Cerebellar nuclear complex (tissue), 1 donor: ENCODE data around the gene PTPRZ1.

ENCODE experiments used
- DNase-seq, 2 experiments: peaks; one replicate each; lab custom pipeline; 2025; lab: John Stamatoyannopoulos, UW

The PTPRZ1 gene

DNA sequence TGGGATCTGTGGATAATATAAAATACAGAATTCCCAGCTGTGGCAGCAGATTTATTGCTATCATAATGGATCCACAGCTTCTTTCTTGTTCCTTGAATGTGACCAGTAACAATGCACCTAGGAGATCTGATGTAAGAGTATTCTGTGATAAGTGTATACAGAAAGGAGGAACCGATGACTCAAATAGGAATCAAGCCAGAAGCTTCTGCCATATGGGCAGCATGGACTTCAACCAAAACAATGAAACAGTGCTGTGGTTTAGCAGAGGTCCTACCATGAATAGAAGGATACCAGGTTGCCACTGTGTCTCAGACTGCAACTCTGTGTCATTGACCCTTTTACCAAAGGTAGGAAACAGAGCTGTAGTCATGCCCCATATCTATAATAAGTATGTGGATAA lies 81.8 kb downstream of the PTPRZ1 start:
- DNase-seq: no peak

DNA sequence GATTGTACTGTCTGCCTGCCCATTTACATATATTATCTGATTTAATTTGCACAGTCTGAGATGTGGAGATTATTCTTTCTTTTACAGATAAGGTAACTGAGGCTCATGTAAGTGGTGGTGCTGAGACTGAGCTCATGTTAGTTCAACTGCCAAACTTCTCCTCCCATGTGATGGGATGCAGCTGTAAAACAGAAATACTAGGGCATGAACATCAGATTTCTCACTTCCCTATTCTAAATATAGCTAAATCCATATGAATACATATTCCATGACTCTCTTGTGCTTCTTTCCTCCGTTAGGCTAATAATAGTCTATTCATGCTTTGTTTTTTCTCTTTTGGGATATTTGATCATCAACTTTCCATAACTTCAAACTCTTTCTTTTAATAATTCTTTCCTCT lies 84.7 kb downstream of the PTPRZ1 start:
- DNase-seq: no peak

DNA sequence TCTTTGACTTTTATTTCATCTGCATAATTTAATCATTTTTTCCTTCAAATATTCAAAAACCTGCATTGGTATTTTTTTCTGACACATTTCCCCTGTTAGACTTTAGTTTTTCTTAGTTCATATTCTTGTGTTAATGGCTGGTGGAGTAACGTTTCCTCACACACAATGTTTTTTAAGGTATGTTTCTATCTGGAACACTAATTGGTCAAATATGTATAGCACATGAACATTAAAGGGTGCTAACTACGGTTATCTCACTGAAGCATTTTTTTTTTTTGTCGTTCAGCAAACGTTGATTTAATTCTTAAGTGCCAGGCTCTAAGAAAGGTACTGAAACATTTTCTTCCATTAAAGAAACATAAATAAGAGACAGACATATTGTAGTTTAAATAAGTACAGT lies 87.7 kb downstream of the PTPRZ1 start:
- DNase-seq: no peak

DNA sequence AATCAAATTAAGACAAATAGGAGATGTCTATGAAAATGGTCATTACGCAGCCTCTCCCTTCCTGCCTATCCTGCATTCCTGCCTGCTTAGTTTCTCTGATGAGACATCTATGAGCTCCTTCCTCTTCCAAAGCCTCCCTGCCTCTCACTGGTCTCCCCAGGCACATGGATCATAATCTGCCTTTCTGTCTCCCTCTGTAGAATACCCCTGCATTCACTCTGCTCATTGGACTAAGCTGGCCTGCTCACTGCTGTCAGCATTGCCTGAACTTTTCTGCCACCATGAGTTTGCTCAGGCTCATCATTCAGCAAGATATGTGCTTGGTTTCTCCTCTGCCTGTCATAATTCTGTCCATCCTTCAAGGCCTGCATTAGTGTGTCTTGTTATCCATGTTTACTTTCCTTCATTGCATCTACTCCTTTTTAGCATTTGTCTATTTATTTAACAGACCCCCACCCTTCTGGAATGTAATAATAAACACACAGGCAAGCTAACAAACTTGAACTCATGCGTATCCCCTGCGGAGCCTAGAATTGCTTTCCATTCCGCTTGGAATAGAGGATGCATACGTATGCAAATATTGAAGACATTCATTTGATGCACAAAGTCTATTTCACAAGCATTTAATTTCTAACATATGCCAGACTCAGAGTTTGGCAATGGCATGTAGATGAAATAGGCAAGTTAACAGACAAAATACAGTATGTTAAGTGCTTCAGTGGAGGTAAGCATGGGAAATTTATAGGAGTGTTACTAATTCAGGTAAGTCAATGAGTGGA lies 88.3 kb downstream of the PTPRZ1 start:
- DNase-seq: no peak

DNA sequence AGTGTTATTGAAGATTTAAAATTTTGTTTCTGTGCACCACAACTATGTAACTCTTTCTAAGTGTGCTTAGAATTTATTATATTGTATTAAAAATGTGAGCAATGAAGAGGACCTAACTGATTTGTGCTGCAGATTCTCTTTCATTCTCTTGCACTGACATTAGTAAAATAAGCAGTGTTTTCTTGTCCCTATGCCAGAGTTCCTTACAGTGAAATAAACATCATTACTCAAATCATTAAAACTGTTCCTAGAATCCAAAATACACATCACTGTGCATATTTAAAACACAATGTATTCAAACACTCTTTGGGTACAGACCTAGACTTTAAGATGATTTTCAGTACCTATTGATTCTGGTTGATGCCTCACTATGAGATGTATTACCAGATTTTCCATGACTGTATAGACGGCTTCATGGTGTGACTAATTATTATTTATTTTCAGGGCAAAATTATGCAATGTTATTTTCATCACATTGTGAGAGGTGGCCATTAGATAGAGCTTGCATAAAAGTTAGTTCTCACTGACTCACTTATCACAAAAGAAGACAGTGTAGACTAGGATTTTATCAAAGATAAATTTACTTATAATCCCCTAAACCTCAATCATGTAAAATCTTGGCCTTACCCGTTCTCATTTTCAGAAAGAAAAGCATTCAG lies 93.4 kb downstream of the PTPRZ1 start:
- no peak for DNase-seq

DNA sequence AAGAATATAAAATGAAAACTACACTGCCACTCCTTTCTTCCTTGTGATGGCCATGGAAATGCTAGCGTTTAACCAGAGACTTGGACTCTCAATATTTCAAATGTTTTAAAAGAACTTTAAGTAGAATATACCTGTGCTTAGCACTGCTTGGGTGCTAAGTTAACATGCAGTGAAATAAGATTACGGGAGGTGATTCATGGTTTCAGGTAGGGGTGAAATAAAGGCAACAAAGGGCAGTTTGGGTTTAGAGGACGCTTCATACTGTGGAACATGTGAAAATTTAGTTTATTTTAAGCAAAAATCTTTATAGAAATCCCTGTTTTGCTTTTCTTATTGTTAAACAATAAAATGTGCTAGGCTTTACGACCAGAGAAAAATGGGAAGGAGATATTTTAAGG lies 94.0 kb downstream of the PTPRZ1 start:
- no peak for DNase-seq

DNA sequence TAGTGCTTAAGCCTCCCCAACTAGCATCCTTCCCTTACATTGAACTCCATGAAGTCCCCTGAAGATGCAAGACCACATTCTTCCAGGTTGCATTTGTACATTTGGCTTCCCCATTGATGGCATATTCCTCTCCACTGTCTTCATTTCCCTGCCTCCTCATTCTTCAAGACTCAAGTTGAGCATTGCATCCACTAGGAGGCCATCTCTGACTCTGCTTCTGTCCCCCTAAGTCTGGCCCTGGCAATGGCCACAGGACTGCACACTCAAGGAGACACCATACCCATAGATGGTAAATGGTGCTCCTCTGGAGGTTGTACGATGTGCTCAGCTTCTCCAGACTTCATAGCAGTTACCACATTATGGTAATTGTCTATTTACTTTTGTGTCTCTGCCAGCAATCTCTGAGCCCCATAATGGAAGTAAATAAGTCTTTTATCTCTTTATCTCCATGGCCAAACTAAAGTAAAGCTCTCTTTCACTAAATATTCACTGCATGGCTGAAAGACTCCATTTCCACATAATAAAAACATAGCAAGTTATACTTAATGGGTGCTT lies 112.6 kb downstream of the PTPRZ1 start:
- DNase-seq: no peak

DNA sequence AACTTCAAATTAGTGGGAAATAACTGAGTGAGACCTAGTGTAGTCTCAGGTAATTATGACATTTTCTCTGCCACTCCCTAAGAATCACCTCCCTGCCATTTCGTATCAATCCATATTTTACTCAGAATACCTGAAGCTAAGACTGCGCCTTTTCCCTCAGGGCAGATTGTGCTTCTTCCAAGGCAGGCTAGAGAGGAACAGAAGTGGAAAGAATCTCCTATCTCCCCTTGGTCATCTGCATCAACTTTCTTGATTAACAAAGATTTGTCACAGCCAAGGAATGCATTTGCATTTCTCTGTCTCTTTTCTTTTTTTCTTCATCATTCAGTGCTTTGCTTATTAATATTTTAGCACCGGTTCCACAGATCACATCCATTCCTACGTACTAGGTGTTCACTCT lies 119.1 kb downstream of the PTPRZ1 start:
- DNase-seq: no peak

DNA sequence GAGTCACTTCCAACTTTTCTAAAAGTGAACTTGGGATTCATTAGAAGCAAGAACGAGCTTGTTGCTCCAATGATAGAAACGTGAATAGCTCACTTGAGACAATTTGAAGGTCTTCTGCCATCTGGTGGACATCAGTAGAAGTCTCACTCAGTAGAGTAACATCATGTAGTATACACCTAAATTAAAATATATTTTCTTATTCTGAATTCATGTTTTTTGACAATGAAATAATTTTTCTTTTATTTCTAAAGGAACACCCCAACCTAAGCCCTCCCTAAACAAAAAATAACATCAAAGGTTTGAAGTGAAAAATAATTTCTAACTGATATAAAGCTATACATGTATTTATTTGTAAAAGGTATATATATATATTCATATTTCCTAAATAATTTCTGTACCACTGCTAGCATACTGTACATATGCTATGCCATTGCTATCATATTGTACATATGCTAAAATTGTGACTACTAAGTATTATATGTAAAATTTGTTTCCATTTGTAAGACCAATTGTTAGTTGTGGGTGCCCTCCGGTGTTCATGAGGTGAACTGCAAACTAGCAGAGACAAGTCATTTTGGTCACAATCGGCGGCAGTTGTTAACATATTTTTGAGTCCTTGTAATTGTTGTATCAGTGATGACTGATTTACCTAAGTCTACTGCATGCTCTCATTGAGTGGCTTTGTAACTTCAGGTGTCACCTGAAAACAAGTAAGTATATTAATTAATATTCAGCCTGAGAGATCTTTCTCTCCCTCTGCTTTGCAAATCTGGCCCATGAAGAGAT lies 121.9 kb downstream of the PTPRZ1 start:
- no peak for DNase-seq

DNA sequence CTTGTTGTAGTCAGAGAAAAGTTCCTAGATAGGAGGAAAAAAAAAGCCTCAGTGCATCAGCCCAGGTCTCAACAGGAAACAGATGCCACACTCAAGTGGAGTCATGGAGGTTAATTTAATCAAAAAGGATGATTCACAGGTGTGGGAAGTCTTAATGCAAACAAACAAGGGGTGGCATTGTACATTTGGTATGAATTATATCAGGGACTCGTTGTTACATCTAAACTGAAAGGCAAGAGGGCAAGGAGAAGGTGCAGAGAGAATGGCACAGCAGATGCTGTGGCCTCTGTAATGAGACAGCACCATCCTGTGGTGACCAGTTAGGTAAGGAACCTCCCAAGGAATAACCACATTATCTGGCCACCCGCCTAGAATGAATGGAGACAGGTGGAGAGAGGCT lies 133.7 kb downstream of the PTPRZ1 start:
- DNase-seq: no peak

DNA sequence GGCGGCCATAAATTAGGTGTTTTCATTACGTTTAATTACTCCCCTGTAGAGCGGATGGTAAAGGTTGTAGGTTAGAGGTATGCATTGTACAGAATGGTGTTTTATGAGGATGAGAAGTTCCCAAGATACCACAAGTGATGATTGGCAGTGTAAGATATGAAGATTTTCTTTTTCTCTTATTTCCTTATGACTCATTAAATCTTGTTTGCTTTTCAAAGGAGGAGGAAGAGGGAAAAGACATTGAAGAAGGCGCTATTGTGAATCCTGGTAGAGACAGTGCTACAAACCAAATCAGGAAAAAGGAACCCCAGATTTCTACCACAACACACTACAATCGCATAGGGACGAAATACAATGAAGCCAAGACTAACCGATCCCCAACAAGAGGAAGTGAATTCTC lies 137.2 kb downstream of the PTPRZ1 start:
- DNase-seq: no peak

DNA sequence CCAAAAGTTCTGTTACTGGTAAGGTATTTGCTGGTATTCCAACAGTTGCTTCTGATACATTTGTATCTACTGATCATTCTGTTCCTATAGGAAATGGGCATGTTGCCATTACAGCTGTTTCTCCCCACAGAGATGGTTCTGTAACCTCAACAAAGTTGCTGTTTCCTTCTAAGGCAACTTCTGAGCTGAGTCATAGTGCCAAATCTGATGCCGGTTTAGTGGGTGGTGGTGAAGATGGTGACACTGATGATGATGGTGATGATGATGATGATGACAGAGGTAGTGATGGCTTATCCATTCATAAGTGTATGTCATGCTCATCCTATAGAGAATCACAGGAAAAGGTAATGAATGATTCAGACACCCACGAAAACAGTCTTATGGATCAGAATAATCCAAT lies 140.1 kb downstream of the PTPRZ1 start:
- no peak for DNase-seq

DNA sequence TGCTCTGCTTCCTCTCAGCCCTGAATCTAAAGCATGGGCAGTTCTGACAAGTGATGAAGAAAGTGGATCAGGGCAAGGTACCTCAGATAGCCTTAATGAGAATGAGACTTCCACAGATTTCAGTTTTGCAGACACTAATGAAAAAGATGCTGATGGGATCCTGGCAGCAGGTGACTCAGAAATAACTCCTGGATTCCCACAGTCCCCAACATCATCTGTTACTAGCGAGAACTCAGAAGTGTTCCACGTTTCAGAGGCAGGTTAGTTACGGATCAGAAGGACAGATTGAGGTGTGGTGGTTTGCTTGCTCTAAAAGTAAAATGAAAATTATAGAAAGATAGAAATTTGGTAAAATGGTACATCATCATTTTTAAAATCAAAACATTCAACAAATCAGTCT lies 140.7 kb downstream of the PTPRZ1 start:
- DNase-seq: no peak

DNA sequence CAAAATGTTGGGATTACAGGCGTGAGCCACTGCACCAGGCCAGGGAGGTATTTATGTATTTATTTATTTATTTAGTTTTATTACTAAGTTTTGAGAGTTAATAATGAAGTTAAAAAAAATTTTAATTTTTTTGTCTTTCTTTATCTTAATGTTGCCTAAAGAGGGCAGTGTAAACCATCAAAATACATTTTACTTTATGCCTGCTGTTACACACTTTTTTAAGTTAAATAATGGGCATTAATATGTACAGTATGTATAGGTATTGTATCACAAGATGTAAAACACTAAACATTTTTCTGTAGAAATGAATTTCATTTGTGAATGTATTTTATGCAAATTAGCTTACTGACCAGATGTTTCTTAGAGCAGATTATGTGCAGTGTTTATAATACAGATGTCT lies 141.7 kb downstream of the PTPRZ1 start:
- no peak for DNase-seq

DNA sequence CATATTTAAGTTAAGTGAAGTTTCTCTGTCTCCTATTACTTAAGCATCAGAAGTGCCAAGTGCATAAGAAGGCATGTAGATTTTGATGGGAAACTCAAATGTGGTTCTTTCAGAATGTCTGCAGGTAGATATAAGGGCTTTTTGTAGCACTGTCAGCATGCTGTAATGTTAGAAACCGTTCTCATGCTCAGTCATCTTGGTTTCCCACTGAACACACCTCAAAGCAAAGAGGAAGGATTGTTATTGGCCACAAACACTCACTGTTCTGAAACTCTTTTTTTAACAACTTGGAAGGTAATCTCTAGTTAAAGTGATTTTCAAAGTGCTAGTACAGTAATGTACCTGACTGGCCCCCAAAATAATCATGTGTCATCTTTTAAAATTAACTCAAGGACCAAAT lies 145.1 kb downstream of the PTPRZ1 start:
- DNase-seq: no peak

DNA sequence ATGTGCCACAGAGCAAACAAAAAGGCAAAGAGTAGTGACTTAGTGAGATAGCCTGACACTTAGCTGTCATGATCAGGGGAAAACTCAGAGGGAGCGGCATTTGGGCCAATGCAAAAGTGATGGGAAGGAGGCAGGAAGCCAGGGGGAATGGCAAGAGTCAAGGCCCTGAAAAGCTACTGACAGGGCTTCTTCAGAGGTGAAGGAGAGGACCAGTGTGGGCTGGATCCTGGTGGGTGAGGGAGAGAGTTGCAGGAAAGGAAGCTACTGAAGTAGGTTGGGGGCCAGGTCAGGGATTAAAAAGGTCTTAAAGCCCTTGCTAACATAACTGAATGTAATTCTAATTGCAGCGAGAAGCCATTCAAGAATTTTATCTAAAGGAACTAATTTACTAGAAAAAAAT lies 154.1 kb downstream of the PTPRZ1 start:
- no peak for DNase-seq

DNA sequence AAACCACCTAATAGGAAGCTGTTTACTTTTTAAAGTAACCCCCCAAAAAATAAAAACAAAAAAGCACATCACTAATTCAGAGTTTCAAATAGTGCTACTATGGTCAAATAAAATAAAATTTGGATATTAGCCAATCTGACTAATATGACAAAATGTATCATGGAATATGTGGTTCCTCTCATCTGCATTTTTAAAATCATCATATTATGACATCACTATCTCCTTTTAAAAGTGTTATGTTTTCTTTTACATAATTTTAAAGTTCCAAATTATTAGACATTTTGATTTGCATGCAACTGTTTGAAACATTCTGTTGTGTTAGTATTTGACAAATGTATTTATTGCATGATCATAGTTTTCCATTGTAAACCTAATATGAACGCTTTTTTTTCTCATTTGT lies 160.7 kb downstream of the PTPRZ1 start:
- DNase-seq: no peak

DNA sequence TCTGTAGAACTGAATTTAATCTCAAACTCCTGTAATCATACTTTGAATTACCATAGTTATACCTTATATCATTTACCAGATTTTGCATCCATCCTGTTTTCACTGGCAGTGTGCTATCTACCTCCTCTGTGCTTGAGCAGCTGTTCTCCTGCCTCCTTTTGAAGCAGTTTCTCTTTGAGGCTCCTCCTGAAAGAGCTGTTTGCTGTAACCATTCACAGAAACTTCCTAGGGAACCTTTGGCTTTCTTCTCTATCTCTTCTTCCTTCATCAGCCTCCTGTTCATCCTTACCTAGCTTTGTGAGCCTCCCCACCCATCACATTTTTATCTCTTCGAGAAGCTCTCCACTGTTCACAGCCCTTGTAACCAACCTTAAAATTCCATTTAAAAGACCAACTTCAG lies 162.9 kb downstream of the PTPRZ1 start:
- no peak for DNase-seq

DNA sequence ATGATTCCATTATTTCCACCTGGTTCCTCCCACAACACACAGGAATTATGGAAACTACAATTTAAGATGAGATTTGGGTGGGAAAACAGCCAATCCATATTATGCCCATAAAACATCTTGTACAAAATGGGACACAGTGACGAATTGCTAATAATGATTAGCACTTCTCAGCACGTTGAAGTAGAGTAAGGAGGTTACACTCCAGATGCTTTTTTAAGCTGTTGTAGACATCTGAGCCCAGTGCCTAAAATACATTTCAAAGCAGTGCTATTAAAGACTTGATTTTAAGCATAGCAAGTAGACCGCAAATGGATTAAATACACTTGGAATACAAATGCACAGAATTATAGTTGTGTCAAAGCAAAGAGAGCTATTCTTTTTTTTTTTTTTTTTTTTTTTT lies 165.2 kb downstream of the PTPRZ1 start:
- DNase-seq: no peak

DNA sequence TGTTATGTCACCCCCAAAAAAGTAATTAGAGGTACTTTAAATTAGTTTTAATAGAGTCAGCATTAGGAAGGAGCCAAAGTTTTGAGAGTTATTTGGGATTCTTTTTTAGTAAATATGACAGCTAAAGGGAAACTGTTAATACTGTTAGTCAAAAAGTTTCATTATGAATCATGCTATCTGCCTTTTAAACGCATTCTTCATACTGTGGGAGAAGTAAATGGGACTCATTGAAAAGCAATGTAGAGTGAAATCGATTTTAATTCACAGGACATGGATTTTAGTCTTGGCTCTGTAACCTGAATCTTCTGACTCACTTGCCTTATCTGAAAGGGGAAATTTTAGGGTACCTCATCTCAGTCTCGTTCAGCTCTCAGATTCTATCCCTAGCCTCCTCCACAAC lies 165.9 kb downstream of the PTPRZ1 start:
- no peak for DNase-seq

DNA sequence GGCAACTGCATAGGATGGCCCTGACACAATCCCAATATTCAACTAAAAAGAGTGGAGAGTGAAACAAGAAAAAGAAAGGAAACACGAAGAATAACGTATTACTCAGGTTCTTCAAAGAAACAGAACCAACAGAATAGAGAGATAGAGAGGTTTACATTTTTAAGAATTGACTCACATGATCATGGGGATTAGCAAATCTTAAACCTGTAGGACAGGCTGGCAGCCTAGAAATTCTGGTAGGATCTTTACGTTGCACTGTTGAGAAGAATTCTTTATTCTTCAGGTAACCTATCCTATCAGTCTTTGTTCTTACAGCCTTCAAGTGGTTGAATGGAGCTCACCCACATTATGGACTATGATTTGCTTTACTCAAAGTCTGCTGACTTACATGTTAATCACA lies 167.2 kb downstream of the PTPRZ1 start:
- no peak for DNase-seq

DNA sequence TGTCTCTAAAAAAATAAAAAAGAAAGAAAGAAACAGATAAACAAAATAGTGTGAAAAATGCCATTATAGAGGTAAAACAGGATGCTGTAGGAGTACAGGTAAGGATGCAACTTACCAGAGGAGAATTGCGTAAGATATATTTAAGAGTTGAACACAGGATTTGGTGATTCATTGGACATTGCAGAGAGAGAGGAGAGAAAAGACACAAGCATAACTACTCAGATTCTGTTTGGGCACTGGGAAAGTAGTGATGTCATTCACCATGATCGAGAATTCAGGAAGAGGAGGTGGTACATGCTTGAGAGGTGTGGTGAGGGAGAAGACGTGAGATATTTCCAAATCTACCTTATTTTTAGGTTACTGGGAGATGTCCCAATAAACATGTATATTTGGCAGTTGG lies 173.4 kb downstream of the PTPRZ1 start:
- DNase-seq: no peak

DNA sequence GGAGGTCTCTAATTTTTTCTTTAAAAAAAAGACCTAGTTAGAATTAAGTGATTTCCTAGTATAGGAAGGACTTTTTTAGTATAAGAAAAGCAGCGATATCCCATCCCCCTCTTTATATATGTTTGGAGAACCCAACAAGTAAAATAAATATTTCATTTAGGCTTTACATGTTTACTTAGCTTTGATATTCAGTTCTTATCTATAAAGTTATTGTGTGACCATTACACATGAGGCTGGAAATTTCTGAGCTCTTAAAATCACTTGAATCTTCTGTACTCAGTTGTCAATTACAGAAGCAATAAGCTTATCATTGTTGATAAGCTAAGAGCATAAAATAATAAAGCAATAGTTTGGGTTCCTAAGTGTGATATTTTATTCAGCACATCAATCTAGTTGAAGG lies 181.4 kb downstream of the PTPRZ1 start:
- DNase-seq: no peak
